K562 (cell line): ENCODE measurements around the gene MLYCD.

Source experiments
- FOXJ3 ChIP-seq: sonication (generic); formaldehyde crosslinking; IDR thresholded peaks from 2 replicates; pipeline ENCODE4 v1.4.0; 2020; ENCODE audit warnings: mild to moderate bottlenecking, missing genetic modification reagents
- FOXM1 ChIP-seq, 2 experiments: fragments of 450-650 bp in 1 of 2; sonication (generic) in 1 of 2; formaldehyde crosslinking in 1 of 2; IDR thresholded peaks; 2 replicates each; pipeline versions ENCODE4 v1.6.1 to v1.9.0; 2017 to 2022; ENCODE audit warnings: low read depth in 2 of 2, mild to moderate bottlenecking in 2 of 2, missing genetic modification reagents in 1 of 2, moderate library complexity in 1 of 2
- HNRNPLL ChIP-seq: fragments of 200-400 bp; formaldehyde crosslinking; IDR thresholded peaks from 2 replicates; pipeline ENCODE4 v1.6.1; 2017; ENCODE audit warnings: low read length, low read depth, mild to moderate bottlenecking; ENCODE audit not compliant: poor library complexity, severe bottlenecking
- IRF9 ChIP-seq: fragments of 450-650 bp; IDR thresholded peaks from 2 replicates; pipeline ENCODE4 v1.6.1; 2016; ENCODE audit warnings: missing biosample characterization, missing genetic modification characterization
- RCOR1 ChIP-seq, 2 experiments: IDR thresholded peaks; 2 replicates each; pipeline ENCODE4 v1.6.1; 2012; ENCODE audit warnings: low read depth in 2 of 2, low read length in 2 of 2, borderline replicate concordance in 1 of 2, improper control_type of control experiment in 1 of 2
- TFE3 ChIP-seq: fragments of 450-650 bp; formaldehyde crosslinking; IDR thresholded peaks from 2 replicates; pipeline ENCODE4 v1.4.0; 2020; ENCODE audit warnings: mild to moderate bottlenecking, mixed read lengths
- ZBTB26 ChIP-seq: fragments of 450-650 bp; formaldehyde crosslinking; IDR thresholded peaks from 2 replicates; pipeline ENCODE4 v1.4.0; 2022; ENCODE audit warnings: missing genetic modification characterization
- ZBTB34 ChIP-seq: fragments of 250-450 bp; sonication (Bioruptor Pico); IDR thresholded peaks from 2 replicates; pipeline ENCODE4 v1.8.0; 2021; ENCODE audit warnings: mild to moderate bottlenecking, moderate library complexity
- TF ChIP-seq, protein P1 (sequence below): fragments of 250-450 bp; sonication (Bioruptor Pico); IDR thresholded peaks from 2 replicates; pipeline ENCODE4 v1.9.0; 2021; ENCODE audit warnings: mild to moderate bottlenecking, inconsistent platforms
- TF ChIP-seq, protein P2 (sequence below), 3 experiments: IDR thresholded peaks in 2 of 3; conservative IDR thresholded peaks in 1 of 3; 2 replicates each; pipeline ENCODE4 v1.5.1; 2011 to 2012; ENCODE audit warnings: low read length in 3 of 3, mild to moderate bottlenecking in 3 of 3, control low read depth in 2 of 3, improper control_type of control experiment in 1 of 3, inconsistent platforms in 1 of 3, low read depth in 1 of 3, mixed read lengths in 1 of 3, moderate library complexity in 1 of 3; ENCODE audit not compliant: insufficient read depth in 2 of 3
- TF ChIP-seq, protein P3 (sequence below): sonication (generic); formaldehyde crosslinking; IDR thresholded peaks from 2 replicates; pipeline ENCODE4 v1.8.0; 2023; ENCODE audit warnings: mild to moderate bottlenecking, missing genetic modification reagents
- TF ChIP-seq, protein P4 (sequence below): fragments of 450-650 bp; IDR thresholded peaks from 2 replicates; pipeline ENCODE4 v1.6.1; 2017; ENCODE audit warnings: antibody characterized with exemption

DNA sequence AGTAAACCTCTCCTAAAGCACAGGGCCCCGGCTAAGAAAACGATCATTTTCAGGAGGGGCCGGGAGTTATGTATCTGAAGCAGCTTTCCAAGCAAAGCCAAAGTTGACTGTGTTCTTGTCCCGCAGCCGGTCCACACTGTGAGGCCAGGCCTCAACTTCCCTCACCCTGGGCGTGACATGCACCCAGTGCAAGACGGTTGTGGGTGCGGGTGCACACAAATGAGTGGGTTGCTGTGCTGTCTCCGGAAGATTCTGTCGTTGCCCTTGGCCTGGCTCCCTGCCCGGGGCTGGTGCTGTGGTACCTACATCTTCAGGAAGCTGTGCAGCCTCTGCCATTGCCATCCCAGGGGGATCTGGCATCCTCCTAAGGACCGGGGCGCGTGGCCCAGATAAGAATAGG, 16.6 kb downstream of the MLYCD start:
- no peak for TF ChIP-seq IRF9 (tag)
- TF ChIP-seq, protein P1, sequence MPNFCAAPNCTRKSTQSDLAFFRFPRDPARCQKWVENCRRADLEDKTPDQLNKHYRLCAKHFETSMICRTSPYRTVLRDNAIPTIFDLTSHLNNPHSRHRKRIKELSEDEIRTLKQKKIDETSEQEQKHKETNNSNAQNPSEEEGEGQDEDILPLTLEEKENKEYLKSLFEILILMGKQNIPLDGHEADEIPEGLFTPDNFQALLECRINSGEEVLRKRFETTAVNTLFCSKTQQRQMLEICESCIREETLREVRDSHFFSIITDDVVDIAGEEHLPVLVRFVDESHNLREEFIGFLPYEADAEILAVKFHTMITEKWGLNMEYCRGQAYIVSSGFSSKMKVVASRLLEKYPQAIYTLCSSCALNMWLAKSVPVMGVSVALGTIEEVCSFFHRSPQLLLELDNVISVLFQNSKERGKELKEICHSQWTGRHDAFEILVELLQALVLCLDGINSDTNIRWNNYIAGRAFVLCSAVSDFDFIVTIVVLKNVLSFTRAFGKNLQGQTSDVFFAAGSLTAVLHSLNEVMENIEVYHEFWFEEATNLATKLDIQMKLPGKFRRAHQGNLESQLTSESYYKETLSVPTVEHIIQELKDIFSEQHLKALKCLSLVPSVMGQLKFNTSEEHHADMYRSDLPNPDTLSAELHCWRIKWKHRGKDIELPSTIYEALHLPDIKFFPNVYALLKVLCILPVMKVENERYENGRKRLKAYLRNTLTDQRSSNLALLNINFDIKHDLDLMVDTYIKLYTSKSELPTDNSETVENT (CRISPR knock-in tag), result no peak
- TF ChIP-seq RCOR1 (IDR thresholded peaks at IDR 0.05; ENCODE audit: borderline replicate concordance in 1 of 2, low read depth in 2 of 2, low read length in 2 of 2), result no peak
- TF ChIP-seq, protein P2, sequence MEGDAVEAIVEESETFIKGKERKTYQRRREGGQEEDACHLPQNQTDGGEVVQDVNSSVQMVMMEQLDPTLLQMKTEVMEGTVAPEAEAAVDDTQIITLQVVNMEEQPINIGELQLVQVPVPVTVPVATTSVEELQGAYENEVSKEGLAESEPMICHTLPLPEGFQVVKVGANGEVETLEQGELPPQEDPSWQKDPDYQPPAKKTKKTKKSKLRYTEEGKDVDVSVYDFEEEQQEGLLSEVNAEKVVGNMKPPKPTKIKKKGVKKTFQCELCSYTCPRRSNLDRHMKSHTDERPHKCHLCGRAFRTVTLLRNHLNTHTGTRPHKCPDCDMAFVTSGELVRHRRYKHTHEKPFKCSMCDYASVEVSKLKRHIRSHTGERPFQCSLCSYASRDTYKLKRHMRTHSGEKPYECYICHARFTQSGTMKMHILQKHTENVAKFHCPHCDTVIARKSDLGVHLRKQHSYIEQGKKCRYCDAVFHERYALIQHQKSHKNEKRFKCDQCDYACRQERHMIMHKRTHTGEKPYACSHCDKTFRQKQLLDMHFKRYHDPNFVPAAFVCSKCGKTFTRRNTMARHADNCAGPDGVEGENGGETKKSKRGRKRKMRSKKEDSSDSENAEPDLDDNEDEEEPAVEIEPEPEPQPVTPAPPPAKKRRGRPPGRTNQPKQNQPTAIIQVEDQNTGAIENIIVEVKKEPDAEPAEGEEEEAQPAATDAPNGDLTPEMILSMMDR (IDR thresholded peaks at IDR 0.05 in 2 of 3, conservative IDR thresholded peaks at IDR 0.05 in 1 of 3; ENCODE audit: insufficient read depth in 2 of 3, low read depth in 1 of 3, low read length in 3 of 3), result no peak
- TF ChIP-seq, protein P3, sequence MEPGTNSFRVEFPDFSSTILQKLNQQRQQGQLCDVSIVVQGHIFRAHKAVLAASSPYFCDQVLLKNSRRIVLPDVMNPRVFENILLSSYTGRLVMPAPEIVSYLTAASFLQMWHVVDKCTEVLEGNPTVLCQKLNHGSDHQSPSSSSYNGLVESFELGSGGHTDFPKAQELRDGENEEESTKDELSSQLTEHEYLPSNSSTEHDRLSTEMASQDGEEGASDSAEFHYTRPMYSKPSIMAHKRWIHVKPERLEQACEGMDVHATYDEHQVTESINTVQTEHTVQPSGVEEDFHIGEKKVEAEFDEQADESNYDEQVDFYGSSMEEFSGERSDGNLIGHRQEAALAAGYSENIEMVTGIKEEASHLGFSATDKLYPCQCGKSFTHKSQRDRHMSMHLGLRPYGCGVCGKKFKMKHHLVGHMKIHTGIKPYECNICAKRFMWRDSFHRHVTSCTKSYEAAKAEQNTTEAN (CRISPR knock-in tag), result no peak
- no peak for TF ChIP-seq FOXM1 (IDR thresholded peaks at IDR 0.05; ENCODE audit: low read depth)
- TF ChIP-seq FOXM1 (CRISPR knock-in tag; IDR thresholded peaks at IDR 0.05; ENCODE audit: low read depth), result no peak
- TF ChIP-seq, protein P4, sequence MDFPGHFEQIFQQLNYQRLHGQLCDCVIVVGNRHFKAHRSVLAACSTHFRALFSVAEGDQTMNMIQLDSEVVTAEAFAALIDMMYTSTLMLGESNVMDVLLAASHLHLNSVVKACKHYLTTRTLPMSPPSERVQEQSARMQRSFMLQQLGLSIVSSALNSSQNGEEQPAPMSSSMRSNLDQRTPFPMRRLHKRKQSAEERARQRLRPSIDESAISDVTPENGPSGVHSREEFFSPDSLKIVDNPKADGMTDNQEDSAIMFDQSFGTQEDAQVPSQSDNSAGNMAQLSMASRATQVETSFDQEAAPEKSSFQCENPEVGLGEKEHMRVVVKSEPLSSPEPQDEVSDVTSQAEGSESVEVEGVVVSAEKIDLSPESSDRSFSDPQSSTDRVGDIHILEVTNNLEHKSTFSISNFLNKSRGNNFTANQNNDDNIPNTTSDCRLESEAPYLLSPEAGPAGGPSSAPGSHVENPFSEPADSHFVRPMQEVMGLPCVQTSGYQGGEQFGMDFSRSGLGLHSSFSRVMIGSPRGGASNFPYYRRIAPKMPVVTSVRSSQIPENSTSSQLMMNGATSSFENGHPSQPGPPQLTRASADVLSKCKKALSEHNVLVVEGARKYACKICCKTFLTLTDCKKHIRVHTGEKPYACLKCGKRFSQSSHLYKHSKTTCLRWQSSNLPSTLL, result no peak
- TF ChIP-seq FOXJ3 (CRISPR knock-in tag), result no peak
- no peak for TF ChIP-seq ZBTB26 (CRISPR knock-in tag)
- TF ChIP-seq HNRNPLL, result no peak
- TF ChIP-seq ZBTB34 (CRISPR knock-in tag), result no peak
- no peak for TF ChIP-seq TFE3
